ENCODE measurements around the gene KANSL2. TPM values are rescaled to one million over a fixed set of nuclear protein-coding genes. Genes with fewer than 3 reads are reported as not detected.

The KANSL2 gene
- total and polyA plus RNA-seq, 2 of the 4 experiments (the other 2 are of a cell fraction): 25.2 to 47.5 TPM

GRCh38 chr12:48613321-48613720, 68.7 kb downstream of the KANSL2 start:
- intact Hi-C loops (cut with micrococcal nuclease): loop anchor here (10.0 kb wide), 3 partner anchors 329 to 649 kb away; partner anchors contain the start of gene TMEM106C
- Histone ChIP-seq H4K20me1 (ENCODE audit: insufficient read depth, low read length) (no peaks in the 10 kb centered on the region), H3K56ac (ENCODE audit: extremely low read depth, insufficient read depth, low read length) (no peak overlapping the region), H3K27me3 (ENCODE audit: control insufficient read depth, insufficient read depth, low read length) (peaks cover 2% of the 10 kb centered on the region; the same call in 1 of the 2 replicates), H2BK120ac (ENCODE audit: low read depth, low read length) (no peak overlapping the region), H2BK20ac (ENCODE audit: low read depth, low read length) (no peak overlapping the region), H3K14ac (replicated peaks; ENCODE audit: low read depth, low read length) (no peak overlapping the region), H3K36me3 (ENCODE audit: control insufficient read depth, insufficient read depth, low read length) (no peaks in the 10 kb centered on the region), H3K18ac (ENCODE audit: low read depth, low read length) (no peak overlapping the region), H4K8ac (ENCODE audit: low read depth in 2 of 2, low read length in 2 of 2) (no peak overlapping the region), H3K4me1 (ENCODE audit: control insufficient read depth, insufficient read depth, low read length) (no peaks in the 10 kb centered on the region), H2AK9ac (replicated peaks; ENCODE audit: low read depth, low read length, poor library complexity) (no peak overlapping the region), H2AFZ (replicated peaks; ENCODE audit: low read length, poor library complexity) (no peak overlapping the region), H3K4me2 (ENCODE audit: low read depth, low read length) (no peak overlapping the region), H4K91ac (ENCODE audit: insufficient read depth, low read depth, low read length) (no peak overlapping the region), H3K4ac (ENCODE audit: low read depth, low read length) (no peak overlapping the region), H4K5ac (ENCODE audit: low read depth, low read length) (no peak overlapping the region), H2AK5ac (ENCODE audit: low read depth, low read length) (no peak overlapping the region), H3K9ac (ENCODE audit: low read depth, low read length) (no peak overlapping the region), H3K79me1 (ENCODE audit: low read depth in 1 of 2, low read length in 2 of 2) (no peaks in the 10 kb centered on the region), H3K27ac (ENCODE audit: insufficient read depth, low read length) (no peak overlapping the region), H2BK5ac (ENCODE audit: low read depth, low read length, poor library complexity, severe bottlenecking) (no peak overlapping the region), H3K4me3 (ENCODE audit: insufficient read depth, low read depth, low read length) (no peak overlapping the region), H3K9me3 (ENCODE audit: control insufficient read depth, insufficient read depth, low read length) (peaks cover 1% of the 10 kb centered on the region; the same call in 1 of the 2 replicates), H2BK15ac (ENCODE audit: low read depth, low read length) (no peak overlapping the region), H3K9me1 (ENCODE audit: insufficient read depth, low read length) (no peaks in the 10 kb centered on the region), H3K23ac (ENCODE audit: low read depth, low read length) (no peak overlapping the region)
- dilution Hi-C loops (cut with HindIII; ENCODE audit: low sequenced_read_pairs, unreplicated experiment): no loop called here
- TF ChIP-seq CTCF (conservative IDR thresholded peaks at IDR 0.05; ENCODE audit: low read depth, low read length): no peak
- no peak for TF ChIP-seq USF2 (IDR thresholded peaks at IDR 0.05; ENCODE audit: low read depth, low read length)
- TF ChIP-seq RCOR1 (IDR thresholded peaks at IDR 0.05; ENCODE audit: insufficient replicate concordance, low read length): no peak
- no peak for TF ChIP-seq MXI1 (IDR thresholded peaks at IDR 0.05; ENCODE audit: borderline replicate concordance, low read depth, low read length)
- TF ChIP-seq MAZ (IDR thresholded peaks at IDR 0.05; ENCODE audit: borderline replicate concordance, low read depth, low read length): no peak
- no peak for TF ChIP-seq SMC3 (IDR thresholded peaks at IDR 0.05; ENCODE audit: low read depth, low read length)
- TF ChIP-seq POLR2A (IDR thresholded peaks at IDR 0.05; ENCODE audit: low read depth, low read length): no peak
- no peak for TF ChIP-seq NFE2L2 (IDR thresholded peaks at IDR 0.05; ENCODE audit: low read depth, low read length)
- TF ChIP-seq CHD1 (IDR thresholded peaks at IDR 0.05; ENCODE audit: low read depth, low read length): no peak
- TF ChIP-seq ELK1 (IDR thresholded peaks at IDR 0.05; ENCODE audit: borderline replicate concordance, low read depth, low read length): no peak
- no peak for TF ChIP-seq CEBPB (IDR thresholded peaks at IDR 0.05; ENCODE audit: low read depth, low read length)
- TF ChIP-seq FOS (IDR thresholded peaks at IDR 0.05; ENCODE audit: low read depth, low read length): no peak
- no peak for TF ChIP-seq RAD21 (IDR thresholded peaks at IDR 0.05; ENCODE audit: low read length)
- TF ChIP-seq BHLHE40 (IDR thresholded peaks at IDR 0.05; ENCODE audit: low read depth, low read length): no peak
- no peak for TF ChIP-seq RFX5 (IDR thresholded peaks at IDR 0.05; ENCODE audit: low read depth, low read length)
- TF ChIP-seq MAFK (IDR thresholded peaks at IDR 0.05; ENCODE audit: low read depth, low read length): no peak
- ATAC-seq (ENCODE audit: low read depth) (no peak), DNase-seq (no peak)
- in situ Hi-C loops (cut with MboI; ENCODE audit: low sequenced_read_pairs): no loop called here
- ChIA-PET CTCF (no interaction called here), POLR2A (ENCODE audit: unreplicated experiment) (no interaction called here)
- no CpG with 5 or more reads among the region's 1 CpG for WGBS, 2 experiments (ENCODE audit: extremely low coverage in 2 of 2, insufficient read length in 1 of 2)
- no TSS peak for BruUV-seq (replicated peaks)

Data from IMR-90 (cell line).